Endothelial cell of umbilical vein (primary cell): ENCODE results near the gene PMFBP1. TPM values are rescaled to one million over a fixed set of nuclear protein-coding genes. Genes with fewer than 3 reads are reported as not detected.

ENCODE experiments used
- BruUV-seq: library from RNA; stranded (reverse); fragments of 400-500 nt; replicated peaks from 2 replicates; lab custom pipeline; 2021; lab: Mats Ljungman, UMichigan
- CTCF ChIA-PET: fragments of 300-600, 350-600 bp; sonication (Branson Sonifier 250); formaldehyde crosslinking; loops from one replicate; lab custom pipeline; 2021; ENCODE audit warnings: antibody characterized with exemption, inconsistent platforms; lab: Charles Lee
- POLR2A ChIA-PET: fragments of 300-600, 350-600 bp; sonication (Branson Sonifier 250); formaldehyde crosslinking; loops from one replicate; lab custom pipeline; 2021; ENCODE audit warnings: antibody characterized with exemption, inconsistent platforms; lab: Charles Lee
- DNase-seq: peaks from one replicate; pipeline ENCODE4 v3.0.0-alpha.2; 2011; ENCODE audit warnings: low read depth, low spot score
- FAIRE-seq: peaks from 2 replicates; lab custom pipeline; 2011; peaks lifted over from hg19 to GRCh38; lab: Jason Lieb, UNC
- H2AFZ ChIP-seq: 2 replicates; pipeline ENCODE4 v1.6.0; 2012; ENCODE audit warnings: low read depth, low read length, control low read depth, inconsistent platforms
- H3K27ac ChIP-seq: 2 replicates; pipeline ENCODE4 v1.5.1; 2011; ENCODE audit warnings: low read depth, mild to moderate bottlenecking, control low read depth, low read length, moderate library complexity; ENCODE audit not compliant: insufficient read depth
- H3K27me3 ChIP-seq, 2 experiments: 2 replicates each; pipeline versions ENCODE4 v1.6.0 to v1.6.1; 2011; ENCODE audit warnings: low read length in 2 of 2, mixed read lengths in 1 of 2; ENCODE audit not compliant: control insufficient read depth in 2 of 2, insufficient read depth in 2 of 2
- H3K36me3 ChIP-seq, 2 experiments: 2 replicates in 1 of 2; 3 replicates in 1 of 2; pipeline ENCODE4 v1.5.1; 2011; ENCODE audit warnings: low read length in 2 of 2, mild to moderate bottlenecking in 1 of 2, moderate library complexity in 1 of 2; ENCODE audit not compliant: control insufficient read depth in 2 of 2, insufficient read depth in 2 of 2; ENCODE audit errors: extremely low read depth in 1 of 2
- H3K4me1 ChIP-seq: 3 replicates; pipeline ENCODE4 v1.5.1; 2011; ENCODE audit warnings: mild to moderate bottlenecking, low read length; ENCODE audit not compliant: control insufficient read depth, insufficient read depth; ENCODE audit errors: extremely low read depth
- H3K4me2 ChIP-seq: 2 replicates; pipeline ENCODE4 v1.6.1; 2011; ENCODE audit warnings: low read length, control low read depth, mixed read lengths; ENCODE audit not compliant: insufficient read depth
- H3K4me3 ChIP-seq, 3 experiments: fragments of 200-600 bp in 1 of 3; sonication (generic), shearing (Covaris generic) in 1 of 3; replicated peaks in 1 of 3; 2 replicates each; pipeline ENCODE4 v1.5.1; 2011 to 2016; ENCODE audit warnings: control low read depth in 3 of 3, low read length in 3 of 3, mild to moderate bottlenecking in 2 of 3, inconsistent platforms in 1 of 3, low read depth in 1 of 3, moderate library complexity in 1 of 3; ENCODE audit not compliant: insufficient read depth in 1 of 3
- H3K79me2 ChIP-seq: 2 replicates; pipeline ENCODE4 v1.6.0; 2012; ENCODE audit warnings: low read length, inconsistent platforms; ENCODE audit not compliant: control insufficient read depth, insufficient read depth
- H3K9ac ChIP-seq: replicated peaks from 2 replicates; pipeline ENCODE3; 2011; ENCODE audit warnings: low read length, control low read depth; ENCODE audit not compliant: insufficient read depth; ENCODE audit errors: extremely low read depth
- H3K9me1 ChIP-seq: replicated peaks from 3 replicates; pipeline ENCODE4 v1.6.0; 2011; ENCODE audit warnings: mild to moderate bottlenecking, low read length; ENCODE audit not compliant: control insufficient read depth, insufficient read depth; ENCODE audit errors: extremely low read depth
- H3K9me3 ChIP-seq: replicated peaks from 2 replicates; pipeline ENCODE4 v1.5.1; 2012; ENCODE audit warnings: low read length, inconsistent platforms; ENCODE audit not compliant: control insufficient read depth, insufficient read depth
- H4K20me1 ChIP-seq: replicated peaks from 2 replicates; pipeline ENCODE3; 2011; ENCODE audit warnings: mild to moderate bottlenecking, low read length; ENCODE audit not compliant: control insufficient read depth, insufficient read depth; ENCODE audit errors: extremely low read depth
- CTCF ChIP-seq, 2 donors: IDR thresholded peaks; 1 replicate in 1 of 2; 2 replicates in 1 of 2; pipeline ENCODE4 v1.5.1; 2011; ENCODE audit warnings: low read length in 2 of 2, mild to moderate bottlenecking in 2 of 2, moderate library complexity in 2 of 2, control low read depth in 1 of 2, inconsistent platforms in 1 of 2, low read depth in 1 of 2; ENCODE audit not compliant: insufficient read depth in 1 of 2; ENCODE audit errors: extremely low read depth in 1 of 2
- EZH2 ChIP-seq: IDR thresholded peaks from 2 replicates; pipeline ENCODE4 v1.6.1; 2012; ENCODE audit warnings: borderline replicate concordance, low read depth, mild to moderate bottlenecking, moderate library complexity, low read length, inconsistent platforms; ENCODE audit not compliant: severe bottlenecking
- FOS ChIP-seq: IDR thresholded peaks from 2 replicates; pipeline ENCODE4 v1.6.1; 2011; ENCODE audit warnings: mild to moderate bottlenecking, low read length, moderate library complexity, borderline replicate concordance; ENCODE audit not compliant: insufficient read depth
- GATA2 ChIP-seq: IDR thresholded peaks from 2 replicates; pipeline ENCODE4 v1.7.0; 2011; ENCODE audit warnings: low read depth, mild to moderate bottlenecking, moderate library complexity, mixed read lengths, low read length; ENCODE audit not compliant: insufficient read length, insufficient read depth
- JUN ChIP-seq: IDR thresholded peaks from 2 replicates; pipeline ENCODE4 v1.6.1; 2011; ENCODE audit warnings: borderline replicate concordance, low read depth; ENCODE audit not compliant: insufficient read length, insufficient read depth
- MAX ChIP-seq: IDR thresholded peaks from 2 replicates; pipeline ENCODE4 v1.6.1; 2011; ENCODE audit not compliant: insufficient read depth, insufficient read length
- MYC ChIP-seq: IDR thresholded peaks from one replicate; pipeline ENCODE4 v1.6.1; 2011; ENCODE audit warnings: mild to moderate bottlenecking, low read depth, low read length
- POLR2A ChIP-seq: IDR thresholded peaks from 2 replicates; pipeline ENCODE4 v1.6.1; 2012; ENCODE audit warnings: low read depth, mild to moderate bottlenecking, control low read depth, low read length
- POLR2AphosphoS5 ChIP-seq: IDR thresholded peaks from 2 replicates; pipeline ENCODE4 v1.6.1; 2012; ENCODE audit warnings: low read depth, mild to moderate bottlenecking, control low read depth, low read length, moderate library complexity; ENCODE audit not compliant: insufficient read depth
- dilution Hi-C: fragments of 300-500 bp; cut with MboI; formaldehyde crosslinking; loops from one replicate; pipeline ENCODE4 v1.15.0; 2019; ENCODE audit warnings: low sequenced_read_pairs; ENCODE audit not compliant: extremely low pct_ligation_motif_present
- intact Hi-C: fragments of 100-400 bp; cut with micrococcal nuclease; formaldehyde crosslinking; loops from one replicate; pipeline ENCODE4 v1.10.0; 2022
- polyA plus RNA-seq, 4 experiments: library from polyadenylated mRNA; depleted of rRNA in 3 of 4; stranded (reverse) in 3 of 4; unstranded in 1 of 4; fragments of >200 nt; gene quantifications; 2 replicates each; pipeline versions ENCODE4 v1.2.1 to v1.2.3, GENCODE V29; 2011 to 2012; ENCODE audit warnings: missing spikeins in 1 of 4
- total RNA-seq: library from RNA; stranded (reverse); gene quantifications from 2 replicates; pipeline ENCODE4 v1.2.3, GENCODE V29; 2021

Gene PMFBP1
- total and polyA plus RNA-seq, 2 donors (not counting 3 experiments of a cell fraction or from before 2014, with no cell fraction given): 0.12 to 0.42 TPM

DNA sequence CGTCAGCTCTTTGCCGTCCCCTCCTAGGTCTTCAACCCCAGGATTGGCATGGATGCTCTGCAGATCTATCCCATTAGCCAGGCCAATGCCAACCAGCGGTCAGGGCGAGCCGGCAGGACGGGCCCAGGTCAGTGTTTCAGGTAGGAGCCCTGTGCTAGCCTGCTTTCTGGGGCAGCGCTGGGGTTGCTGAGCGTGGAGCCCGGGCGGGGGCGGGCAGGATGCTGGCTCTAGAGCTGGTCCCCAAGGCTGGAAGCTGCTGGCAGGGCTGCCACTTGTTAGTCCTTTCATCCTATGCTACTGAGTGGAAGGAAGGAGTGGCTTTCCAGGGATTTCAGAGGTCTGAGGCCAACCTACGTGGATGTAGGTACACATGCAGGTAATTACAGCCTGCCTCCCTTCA lies 66.0 kb downstream of the PMFBP1 start:
- Histone ChIP-seq H3K4me2 (no peak overlapping the region), H3K27me3 (no peaks in the 10 kb centered on the region)

GRCh38 chr16:72104905-72105304 lies 67.0 kb downstream of the PMFBP1 start:
- Histone ChIP-seq H3K27ac (no peak overlapping the region), H3K4me1 (no peaks in the 10 kb centered on the region), H2AFZ (no peak overlapping the region), H3K4me3 (no peak overlapping the region), H3K27me3 (no peaks in the 10 kb centered on the region), H3K79me2 (no peaks in the 10 kb centered on the region), H3K9ac (no peak overlapping the region), H3K9me1 (no peaks in the 10 kb centered on the region), H3K9me3 (no peaks in the 10 kb centered on the region), H3K36me3 (peaks cover 31 to 85% of the 10 kb centered on the region in 2 experiments), H3K4me2 (no peak overlapping the region), H4K20me1 (no peaks in the 10 kb centered on the region)
- POLR2A ChIA-PET: no interaction called here
- CTCF ChIA-PET: no interaction called here
- TF ChIP-seq GATA2 (no peak), CTCF (IDR thresholded peaks at IDR 0.05; ENCODE audit: extremely low read depth in 1 of 2, insufficient read depth in 1 of 2, low read depth in 1 of 2, low read length in 2 of 2) (no peak), MAX (no peak), EZH2 (no peak), FOS (no peak), JUN (no peak), POLR2AphosphoS5 (no peak), MYC (no peak), POLR2A (no peak)
- dilution Hi-C loops (no loop called here), intact Hi-C loops (no loop called here)
- no peak for FAIRE-seq
- no TSS peak for BruUV-seq
- DNase-seq: no peak

More for the DNA sequence above, 66.0 kb downstream of the PMFBP1 start:
- H3K36me3 ChIP-seq: peaks cover 32 to 83% of the 10 kb centered on the region in 2 experiments
- H3K27ac ChIP-seq: no peak overlapping the region
- ChIA-PET CTCF (no interaction called here), POLR2A (no interaction called here)
- H3K79me2 ChIP-seq: no peaks in the 10 kb centered on the region
- H3K9ac ChIP-seq: no peak overlapping the region
- no peak overlapping the region for H3K4me3 ChIP-seq
- H3K4me1 ChIP-seq: no peaks in the 10 kb centered on the region
- H3K9me3 ChIP-seq: no peaks in the 10 kb centered on the region
- DNase-seq (no peak), FAIRE-seq (no peak)
- dilution Hi-C loops: no loop called here
- H4K20me1 ChIP-seq: no peaks in the 10 kb centered on the region
- no peaks in the 10 kb centered on the region for H3K9me1 ChIP-seq
- no TSS peak for BruUV-seq
- no peak overlapping the region for H2AFZ ChIP-seq
- TF ChIP-seq JUN: no peak
- no peak for TF ChIP-seq CTCF (IDR thresholded peaks at IDR 0.05; ENCODE audit: extremely low read depth in 1 of 2, insufficient read depth in 1 of 2, low read depth in 1 of 2, low read length in 2 of 2)
- intact Hi-C loops: no loop called here
